Measurements from ENCODE around the gene MYOD1.

The MYOD1 gene

DNA sequence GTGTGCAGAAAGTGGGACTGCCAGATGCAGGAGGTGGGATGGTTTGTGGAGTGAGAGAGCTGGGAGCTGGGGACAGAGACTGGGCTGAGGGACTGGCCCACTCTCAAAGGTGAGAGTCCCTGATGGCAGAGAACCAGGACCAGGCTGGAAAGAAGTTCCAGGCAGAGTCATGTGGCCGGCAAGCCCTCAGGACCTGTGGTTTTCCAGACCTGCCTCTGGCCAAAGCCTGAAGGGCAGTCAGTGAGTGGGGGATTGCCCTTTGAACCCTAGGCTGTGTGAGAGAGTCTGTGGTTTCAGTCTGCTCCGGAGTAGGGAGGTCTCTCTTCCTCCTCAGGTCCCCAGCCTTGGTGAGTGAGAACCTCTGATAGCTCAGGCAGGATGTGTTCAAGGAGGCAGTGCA, 32.2 kb downstream of the MYOD1 start:
- no peak for FAIRE-seq

DNA sequence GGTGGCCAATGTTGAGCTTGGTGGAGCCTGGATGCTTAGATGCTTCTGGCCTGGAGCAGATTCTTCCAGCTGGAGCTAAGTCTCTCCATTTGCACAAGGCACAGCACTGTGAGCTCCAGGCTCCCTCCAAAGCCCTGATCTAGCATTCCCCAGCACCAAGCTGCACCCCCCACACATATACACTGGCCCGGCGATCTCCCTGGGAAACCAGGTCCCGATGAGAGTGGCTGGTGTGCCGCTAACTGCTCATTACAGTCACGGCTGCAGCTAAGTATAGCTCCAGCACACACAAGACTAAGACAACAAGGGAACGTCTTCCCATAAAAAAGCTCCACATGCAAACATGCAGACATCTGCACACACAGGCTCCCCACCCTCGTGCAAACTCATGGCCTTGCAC, 32.8 kb downstream of the MYOD1 start:
- no peak for FAIRE-seq

DNA sequence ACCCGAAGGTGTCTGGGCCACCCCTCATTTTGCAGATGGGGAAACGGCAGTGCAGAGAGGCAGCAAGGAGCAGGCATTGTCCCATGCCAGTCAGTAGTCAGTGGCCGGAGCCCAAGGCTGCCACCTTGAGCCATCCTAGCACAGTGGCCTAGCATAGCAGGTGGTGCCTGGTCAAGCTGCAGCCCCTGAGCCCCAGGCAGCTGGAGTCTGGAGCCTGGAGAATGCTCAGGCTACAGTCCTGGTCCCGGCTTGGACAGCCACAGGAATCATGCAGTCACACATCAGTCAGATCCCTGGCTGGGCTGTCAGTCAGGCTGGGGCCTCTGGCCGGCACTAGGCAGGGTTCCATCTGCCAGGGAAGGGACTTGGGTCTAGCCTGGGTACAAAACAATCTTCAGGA, 33.8 kb downstream of the MYOD1 start:
- FAIRE-seq = no peak

DNA sequence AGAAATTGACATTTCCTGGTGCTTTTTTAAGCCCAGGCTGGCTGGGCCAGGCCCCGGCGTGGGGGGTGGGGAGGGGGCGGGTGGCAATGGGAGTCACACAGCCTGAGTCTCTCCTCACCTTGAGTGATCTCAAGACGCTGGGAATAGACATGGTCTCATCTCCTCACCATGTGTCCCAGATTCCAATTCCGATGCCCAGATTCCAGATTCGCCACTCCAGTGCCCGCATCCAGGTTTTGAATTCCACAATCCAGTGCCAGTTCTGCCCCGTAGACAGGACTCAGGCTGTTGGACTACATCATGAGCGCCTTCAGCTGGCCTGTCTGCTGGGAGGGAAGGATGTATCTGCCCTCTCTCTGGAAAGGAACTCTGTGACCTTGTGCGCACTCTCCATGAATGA, 34.3 kb downstream of the MYOD1 start:
- FAIRE-seq = no peak

DNA sequence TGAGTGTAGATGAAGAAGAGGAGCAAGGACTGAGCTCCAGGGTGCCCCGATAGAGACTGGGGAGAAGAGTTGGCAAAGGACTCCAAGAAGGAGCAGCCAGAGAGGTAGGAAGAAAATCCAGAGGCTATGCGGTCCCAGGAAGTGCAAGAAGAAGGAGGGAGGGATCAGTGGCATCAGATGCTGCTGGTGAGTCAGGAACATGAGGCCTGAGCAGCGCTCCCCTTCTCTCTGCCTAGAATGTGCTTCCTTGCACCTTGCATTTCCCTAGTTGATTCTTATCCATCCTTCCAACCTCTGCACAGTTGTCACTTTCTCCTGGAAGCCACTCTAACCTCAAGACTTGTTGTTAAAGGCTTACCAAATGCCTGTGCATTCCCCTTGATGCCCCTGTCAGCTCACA, 36.5 kb downstream of the MYOD1 start:
- no peak for FAIRE-seq

DNA sequence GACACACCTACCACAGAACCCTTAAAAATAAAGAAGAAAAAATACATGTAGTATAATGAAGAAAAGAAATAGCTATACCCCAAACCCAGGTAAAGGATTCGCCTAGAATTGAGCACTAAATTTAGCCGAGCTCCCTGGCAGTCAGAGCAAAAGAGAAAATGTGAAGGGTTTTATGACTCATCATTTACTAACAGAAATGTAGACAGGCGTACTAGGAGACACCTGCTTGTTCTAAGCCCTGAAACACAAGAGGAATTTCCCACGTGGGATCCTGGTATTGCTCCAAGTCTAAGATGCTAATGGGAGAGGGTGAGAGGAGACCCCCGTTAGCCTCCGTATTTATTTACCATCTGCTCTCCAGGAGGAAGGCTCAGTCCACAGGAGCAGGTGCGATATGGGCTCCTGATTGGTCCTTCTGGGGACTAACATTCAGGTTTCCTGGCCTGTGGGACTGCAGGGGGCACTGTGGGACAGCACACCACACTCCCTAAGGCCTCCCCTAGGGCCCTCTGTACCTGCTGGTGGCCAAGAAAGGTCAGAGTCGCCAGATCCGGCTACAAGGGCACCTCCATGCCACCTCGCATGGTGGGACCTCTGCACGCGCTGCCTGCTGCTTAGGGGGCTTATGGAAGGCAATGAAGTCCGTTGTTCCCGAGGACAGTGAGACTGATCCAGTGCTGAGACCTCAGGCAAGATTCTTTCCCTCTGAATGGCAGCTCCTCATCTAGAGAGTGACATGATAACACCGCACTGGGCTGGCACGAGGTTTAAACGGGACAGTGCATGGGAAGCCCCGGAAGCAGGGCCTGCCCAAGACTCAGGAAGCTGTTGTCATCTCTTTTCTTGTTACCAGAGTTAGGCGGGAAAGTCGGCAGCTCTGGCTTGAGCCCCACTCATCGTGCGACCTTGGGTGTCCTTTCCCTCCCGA, 41.0 kb downstream of the MYOD1 start:
- FAIRE-seq = no peak

DNA sequence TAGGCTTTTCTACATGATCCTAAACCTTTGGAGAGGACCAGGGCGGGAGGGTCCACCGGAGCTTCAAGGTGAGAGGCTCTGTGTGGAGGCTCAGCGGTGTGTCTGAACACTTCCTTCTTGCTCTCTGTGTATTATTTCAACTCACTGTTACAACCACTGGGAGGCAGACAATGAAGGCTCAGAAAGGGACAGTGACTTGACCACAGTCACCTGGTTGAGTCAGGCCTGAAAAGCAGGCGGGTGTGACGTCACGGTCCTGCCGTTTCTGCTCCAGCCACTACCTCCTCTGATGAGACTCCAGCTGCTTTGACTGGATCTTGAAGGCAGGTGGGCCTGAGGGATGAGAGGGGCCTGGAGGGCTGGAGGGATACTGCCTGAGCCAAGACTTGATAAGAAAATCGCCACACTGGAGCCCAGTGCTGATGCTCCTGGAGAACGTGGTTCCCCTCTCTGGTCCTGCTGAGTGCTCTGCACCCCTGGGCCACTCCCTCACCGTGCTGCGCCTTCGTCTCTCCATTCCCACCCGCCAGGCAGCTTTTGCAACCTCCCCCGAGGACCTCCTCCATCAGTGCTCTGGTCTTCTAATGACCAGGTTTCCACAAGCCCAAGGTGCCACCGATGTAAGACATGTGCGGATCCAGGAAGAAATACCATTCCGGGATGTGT, 43.1 kb downstream of the MYOD1 start:
- no peak for FAIRE-seq

DNA sequence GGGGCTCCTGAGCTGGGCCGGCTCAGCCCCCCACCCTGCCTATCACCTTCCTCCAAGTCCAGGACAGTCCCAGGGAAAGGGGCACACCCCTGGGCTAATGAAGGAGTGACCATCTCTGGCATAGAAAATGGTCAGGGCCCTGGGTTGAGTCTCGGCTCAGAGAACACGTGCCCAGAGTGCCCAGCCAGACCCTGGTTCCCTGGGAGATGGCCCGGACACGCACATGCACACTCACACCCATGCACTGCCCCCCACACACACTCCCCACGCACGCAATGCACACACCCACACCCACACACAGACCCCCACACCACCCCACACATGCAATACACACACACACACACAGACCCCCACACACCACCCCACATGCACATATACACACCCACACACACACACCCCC, 43.9 kb downstream of the MYOD1 start:
- no peak for FAIRE-seq

DNA sequence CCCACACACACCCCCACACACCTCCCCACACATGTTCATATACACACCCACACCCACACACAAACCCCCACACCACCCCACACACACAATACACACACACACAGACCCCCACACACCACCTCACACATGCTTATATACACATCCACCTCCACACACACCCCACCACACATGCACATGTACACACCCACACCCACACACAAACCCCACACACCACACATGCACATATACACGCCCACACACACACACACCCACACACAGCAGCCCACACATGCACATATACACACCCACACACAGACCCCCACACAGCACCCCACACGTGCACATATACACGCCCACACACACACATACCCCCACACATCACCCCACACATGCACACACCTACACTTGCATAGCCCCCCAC, 44.3 kb downstream of the MYOD1 start:
- no peak for FAIRE-seq

DNA sequence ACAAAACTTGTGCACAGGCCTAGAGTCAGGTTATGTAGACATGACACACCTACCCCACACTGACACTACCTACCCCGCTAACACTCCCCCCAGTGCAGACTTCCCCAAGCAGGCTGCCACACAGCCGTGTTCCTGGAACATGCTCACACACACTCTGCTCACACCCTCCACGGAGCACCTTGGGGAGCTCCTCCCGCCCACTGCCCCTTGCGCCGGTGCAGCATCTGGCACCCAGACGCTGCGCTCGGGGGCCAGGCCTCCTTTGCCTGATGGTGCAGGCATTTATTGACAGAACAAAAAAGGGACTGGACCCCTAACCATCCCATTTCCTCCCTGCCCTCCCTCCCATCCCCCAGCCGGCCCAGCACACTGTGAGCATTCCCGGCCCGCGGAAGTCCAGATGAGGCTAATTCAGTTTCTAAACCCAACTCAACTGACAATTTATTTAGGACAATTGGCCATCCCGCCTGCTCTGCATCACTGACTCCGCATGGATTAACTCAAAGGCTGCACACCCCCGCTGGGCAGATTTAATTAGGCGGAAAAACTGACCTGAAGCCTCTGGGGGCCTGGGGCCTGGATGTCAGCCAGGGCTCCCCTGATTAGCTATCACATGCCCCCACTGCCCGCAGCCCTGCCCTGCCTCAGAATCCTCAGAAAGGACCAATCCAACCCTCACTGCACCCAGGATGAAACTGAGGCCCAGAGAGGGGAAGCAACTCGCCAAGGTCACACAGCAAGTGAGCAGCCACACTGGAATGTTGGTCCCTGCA, 45.3 kb downstream of the MYOD1 start:
- FAIRE-seq = no peak

DNA sequence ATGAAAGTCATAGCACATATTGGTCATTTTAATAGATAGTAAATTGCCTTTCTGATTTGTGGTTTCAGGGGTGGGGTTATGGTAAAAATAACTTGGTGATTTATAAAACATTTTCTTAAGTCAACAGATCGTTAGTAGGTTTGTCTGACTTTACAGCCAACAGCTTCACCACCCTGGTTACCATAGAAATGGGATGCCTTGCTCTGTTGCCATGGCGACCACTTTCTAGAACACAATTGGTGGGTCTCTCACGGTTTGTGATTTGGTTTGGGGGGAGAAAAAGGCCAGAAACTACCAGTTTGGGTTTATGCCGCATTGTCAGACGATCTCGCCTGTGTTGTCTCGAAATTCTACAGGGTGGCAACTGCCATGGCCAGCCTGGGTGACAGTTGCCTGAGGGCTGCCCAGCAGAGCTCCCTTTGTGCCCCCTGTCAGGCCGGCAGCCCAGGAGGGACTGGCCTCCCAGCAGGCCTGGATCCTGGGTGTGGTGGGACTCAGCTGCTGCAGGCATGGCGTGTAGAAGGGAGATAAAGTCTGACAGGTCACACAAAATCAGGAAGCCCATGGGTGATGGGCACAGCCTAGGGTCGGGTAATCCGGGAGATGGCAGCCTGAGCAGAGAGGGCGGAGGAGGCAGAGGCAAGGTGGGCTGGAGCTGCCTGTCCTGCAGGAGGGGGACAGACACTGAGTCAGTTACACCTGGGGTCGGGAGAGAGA, 46.1 kb downstream of the MYOD1 start:
- FAIRE-seq = no peak

DNA sequence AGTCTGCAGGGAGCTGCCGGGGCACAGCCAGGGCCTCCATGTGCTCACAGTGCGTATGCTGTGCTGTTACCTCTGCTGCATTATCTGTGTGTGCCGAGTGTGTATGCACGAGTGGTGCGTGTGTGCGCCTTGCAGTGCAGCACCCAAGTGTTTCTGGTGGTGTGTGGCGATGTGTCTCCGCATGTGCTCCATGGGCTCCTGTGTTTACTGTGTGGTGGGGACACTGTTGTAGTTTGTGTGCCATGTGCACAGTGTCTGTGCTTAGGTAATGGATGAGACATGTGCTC, 46.6 kb downstream of the MYOD1 start:
- FAIRE-seq = no peak

DNA sequence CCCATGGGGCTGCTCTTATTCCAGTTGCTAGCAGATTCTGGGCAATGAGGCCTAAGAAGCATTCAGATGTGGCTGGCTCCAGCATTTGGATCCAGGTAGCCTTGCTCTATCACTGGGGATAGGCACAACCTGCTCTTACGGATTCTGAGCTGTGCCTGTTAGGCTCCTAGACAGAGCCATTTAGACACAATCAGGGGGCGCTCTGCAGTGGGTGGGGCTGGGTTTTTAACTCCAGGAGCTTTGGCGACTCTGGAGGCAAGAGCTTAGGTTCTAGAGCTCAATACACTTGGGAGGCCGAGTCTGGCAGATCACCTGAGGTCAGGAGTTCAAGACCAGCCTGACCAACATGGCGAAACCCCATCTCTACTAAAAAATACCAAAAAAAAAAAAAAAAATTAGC, 47.2 kb downstream of the MYOD1 start:
- FAIRE-seq = no peak

DNA sequence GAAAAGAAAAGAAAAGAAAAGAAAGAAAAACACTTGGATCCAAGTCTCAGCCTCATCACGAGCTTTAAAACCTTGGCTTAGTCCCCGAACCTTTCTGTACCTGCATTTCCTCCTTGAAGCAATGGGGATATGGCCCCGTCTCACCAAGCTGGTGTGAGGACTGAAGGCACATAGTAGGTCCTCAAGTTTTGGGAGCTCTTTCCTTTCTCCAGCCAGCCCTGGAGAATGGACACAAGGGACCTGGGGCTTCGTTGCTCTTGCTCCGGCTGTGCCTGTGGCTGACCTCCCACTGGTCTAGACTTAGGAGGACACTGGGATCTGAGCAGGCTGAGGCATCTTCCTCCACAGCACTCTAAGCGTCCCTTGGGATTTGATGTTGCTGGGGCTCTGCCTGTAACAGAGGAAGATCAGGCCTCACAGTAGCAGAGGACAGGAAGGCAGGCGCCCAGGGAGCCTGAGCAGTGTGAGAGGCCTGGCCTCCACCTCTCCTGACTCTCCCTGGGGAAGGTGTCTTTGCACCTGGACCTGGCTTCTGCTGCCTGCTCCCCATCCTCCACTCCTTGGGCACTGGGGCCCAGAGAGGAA, 48.0 kb downstream of the MYOD1 start:
- FAIRE-seq = no peak

DNA sequence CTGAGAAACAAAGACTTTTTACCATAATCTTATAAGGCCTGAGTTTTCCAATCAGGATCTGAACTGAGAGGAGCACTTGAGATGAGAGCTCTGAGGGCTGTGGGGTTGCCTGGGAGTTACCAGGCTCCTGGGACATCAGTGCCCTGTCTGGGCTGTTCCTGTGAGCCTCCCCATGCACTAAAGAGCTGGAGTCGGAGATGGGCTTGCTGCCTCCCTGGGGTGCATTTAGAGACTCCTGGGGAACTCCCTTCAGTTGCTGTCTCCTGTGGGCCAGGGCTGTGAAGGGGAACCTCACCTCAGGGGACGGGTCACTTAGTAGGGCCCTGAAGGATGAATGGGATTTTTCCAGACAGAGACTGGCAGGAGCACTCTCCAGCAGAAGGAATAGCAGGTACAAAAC, 48.5 kb downstream of the MYOD1 start:
- FAIRE-seq = no peak

DNA sequence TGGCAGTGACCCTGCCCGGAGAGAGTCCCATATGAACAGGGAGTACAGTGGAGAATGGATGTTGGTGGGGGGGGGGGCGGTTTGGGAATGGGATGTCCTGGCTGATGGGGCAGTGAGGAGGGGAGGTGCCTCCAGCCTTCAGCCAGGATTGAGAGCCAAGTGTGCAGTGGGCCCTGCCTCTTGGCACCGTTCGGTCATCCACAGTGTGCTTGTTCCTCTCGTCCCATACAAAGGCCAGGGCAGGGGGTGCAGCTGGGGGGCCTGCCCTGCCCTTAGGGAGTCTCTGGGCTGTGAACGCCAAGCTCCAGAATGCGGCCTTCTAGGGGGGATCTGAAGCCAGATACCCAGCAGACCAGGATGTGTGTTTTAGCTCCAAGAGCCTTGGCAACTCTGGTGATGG, 49.2 kb downstream of the MYOD1 start:
- no peak for FAIRE-seq

DNA sequence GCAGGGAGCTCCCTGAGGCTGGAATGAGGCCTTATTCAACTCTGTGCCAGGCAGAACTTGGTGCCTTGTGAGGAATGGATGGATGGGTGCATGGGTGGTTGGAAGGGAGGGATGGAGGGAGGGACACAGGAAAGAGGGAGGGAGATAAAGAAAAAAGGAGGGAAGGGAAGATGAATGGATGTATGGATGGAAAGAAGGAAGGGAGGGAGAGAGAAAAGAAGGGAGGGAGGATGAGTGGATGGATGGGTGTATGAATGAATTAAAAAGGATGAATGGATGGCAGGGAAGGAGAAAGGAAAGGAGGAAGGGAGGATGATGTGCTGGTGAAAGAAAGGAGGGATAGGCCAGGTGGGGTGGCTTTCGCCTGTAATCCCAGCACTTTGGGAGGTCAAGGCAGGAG, 49.8 kb downstream of the MYOD1 start:
- FAIRE-seq = no peak

DNA sequence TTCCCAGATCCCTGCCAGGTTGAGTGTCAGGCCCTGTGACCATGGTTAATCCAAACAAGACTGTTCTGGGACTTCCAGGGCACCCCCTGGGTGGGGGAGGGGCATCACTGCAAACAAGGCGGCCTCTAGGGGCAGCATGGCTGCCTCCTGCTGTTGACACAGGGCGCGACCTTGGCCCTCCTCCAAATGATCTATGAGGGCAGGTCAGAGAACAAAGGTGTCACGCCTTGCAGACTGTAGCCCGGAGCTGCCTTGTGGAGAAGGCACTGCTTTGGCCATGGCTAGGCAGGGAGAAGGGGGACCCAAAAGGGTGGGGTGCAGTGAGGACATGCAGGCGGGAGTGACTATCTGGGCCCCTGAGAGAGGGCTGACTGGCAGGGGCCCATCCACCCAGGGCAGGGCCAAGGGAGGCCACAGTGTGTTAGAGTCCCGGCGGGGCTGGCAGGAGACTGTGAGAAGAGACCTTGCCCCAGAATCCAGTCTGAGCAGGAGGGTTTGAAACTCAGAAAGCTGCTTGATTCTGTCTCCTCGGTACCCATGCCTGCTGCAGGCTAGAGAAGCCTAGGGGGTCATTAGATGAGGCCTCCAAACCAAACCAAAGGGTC, 50.8 kb downstream of the MYOD1 start:
- no peak for FAIRE-seq

DNA sequence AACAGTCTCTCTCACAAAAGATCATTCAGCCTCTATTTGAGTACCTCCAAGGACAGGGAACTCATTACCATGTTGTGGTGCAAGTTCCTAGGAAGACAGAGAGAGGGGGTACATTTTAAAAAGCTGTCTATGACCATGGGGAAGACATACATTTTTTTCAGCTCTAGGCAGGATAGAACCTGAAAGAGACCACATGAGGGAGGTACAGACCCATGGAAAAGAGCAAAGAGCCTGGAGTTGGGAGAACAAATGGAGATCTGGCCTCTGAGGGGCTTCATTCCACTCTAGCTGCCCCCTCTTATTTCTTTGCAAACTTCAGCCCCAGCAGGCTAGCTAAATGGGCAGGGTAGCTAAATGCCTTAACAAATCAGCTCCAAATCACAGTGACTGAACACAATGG, 51.5 kb downstream of the MYOD1 start:
- FAIRE-seq = no peak

DNA sequence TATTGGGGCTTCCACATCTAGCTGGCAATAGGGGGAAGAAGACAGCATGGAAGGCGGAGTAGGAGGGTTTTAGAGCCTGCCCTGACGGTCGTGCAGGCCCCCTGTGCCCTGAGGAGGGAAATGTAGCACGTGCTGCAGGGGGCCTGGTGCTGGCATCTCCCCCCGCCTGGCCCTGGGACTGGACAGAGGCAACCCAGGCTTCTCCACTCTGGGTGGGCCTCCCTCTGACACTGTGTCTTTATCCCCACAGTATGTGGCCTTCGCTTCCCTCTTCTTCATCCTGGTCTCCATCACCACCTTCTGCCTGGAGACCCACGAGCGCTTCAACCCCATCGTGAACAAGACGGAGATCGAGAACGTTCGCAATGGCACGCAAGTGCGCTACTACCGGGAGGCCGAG, 52.0 kb downstream of the MYOD1 start:
- no peak for FAIRE-seq

Data from G401.6 (cell line).